ENCODE data around the gene PLPP3. TPM values are rescaled to one million over a fixed set of nuclear protein-coding genes. Genes with fewer than 3 reads are reported as not detected.

The PLPP3 gene
- total and polyA plus RNA-seq, 9 of the 15 experiments (the other 6 are each of a cell fraction or from before 2014, with no cell fraction given) = 0.07 to 0.54 (median 0.20) TPM

DNA sequence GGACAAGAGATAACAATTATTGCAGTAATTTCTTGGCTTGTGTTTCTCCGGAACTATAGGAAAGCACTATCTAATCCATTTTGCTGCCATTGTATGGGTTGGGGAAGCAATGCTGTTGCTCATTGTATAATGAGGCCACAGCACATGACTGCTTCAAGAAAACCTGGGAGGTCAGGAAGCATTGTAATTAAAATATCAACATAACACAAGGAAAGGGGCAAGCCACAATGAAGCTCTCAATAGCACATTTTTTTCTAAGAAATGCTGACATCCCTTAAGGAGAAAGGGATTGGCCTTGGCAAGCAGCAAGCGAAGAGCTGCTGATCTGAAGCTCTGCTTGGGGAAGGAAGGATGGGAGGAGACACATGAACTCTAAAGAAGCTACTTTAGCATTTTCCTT, 44.0 kb downstream of the PLPP3 start:
- Histone ChIP-seq H3K4me1 (replicated peaks in 1 of 2; ENCODE audit: control insufficient read depth in 2 of 2, insufficient read depth in 2 of 2, low read length in 2 of 2) (no peaks in the 10 kb centered on the region), H3K9me1 (ENCODE audit: control insufficient read depth, insufficient read depth, low read length) (no peaks in the 10 kb centered on the region), H3K36me3 (ENCODE audit: control insufficient read depth, insufficient read depth, low read length) (no peaks in the 10 kb centered on the region), H3K9me3 (replicated peaks; ENCODE audit: control insufficient read depth, insufficient read depth, low read depth, low read length) (no peaks in the 10 kb centered on the region), H3K4me2 (ENCODE audit: insufficient read depth, low read length) (no peak overlapping the region), H4K20me1 (replicated peaks; ENCODE audit: control insufficient read depth, insufficient read depth, low read length) (no peaks in the 10 kb centered on the region), H3K79me2 (ENCODE audit: control insufficient read depth, insufficient read depth, low read length) (no peaks in the 10 kb centered on the region), H3K27ac (ENCODE audit: extremely low read depth, low read depth, low read length) (no peak overlapping the region), H3K9ac (ENCODE audit: insufficient read depth in 1 of 2, low read depth in 2 of 2, low read length in 2 of 2) (no peak overlapping the region), H2AFZ (ENCODE audit: low read depth, low read length) (no peak overlapping the region), H3K4me3 (no peak overlapping the region), H3K27me3 (ENCODE audit: control insufficient read depth in 2 of 2, insufficient read depth in 2 of 2, low read length in 2 of 2) (peaks cover 0 to 5% of the 10 kb centered on the region in 2 experiments; a peak in 1 of 5 replicates)
- ChIA-PET CTCF (ENCODE audit: low intra/inter-chr PET ratio) (no interaction called here), POLR2A (interaction anchor here (1.4 kb wide), 1 partner anchor 18 kb away, joined by 6 read pairs; no protein-coding TSS in a partner anchor)
- ATAC-seq (no peak), FAIRE-seq (no peak), DNase-seq (ENCODE audit: extremely low read depth in 1 of 4, low spot score in 3 of 4) (no peak)
- no TSS peak for BruUV-seq (replicated peaks)
- in situ Hi-C loops (cut with MboI) (no loop called here), intact Hi-C loops (cut with micrococcal nuclease) (no loop called here)
- WGBS (ENCODE audit: insufficient coverage, low coverage, missing lambda C conversion rate) = 13% methylated on average over 2 of the region's 2 CpGs
- TF ChIP-seq NFE2 (IDR thresholded peaks at IDR 0.05; ENCODE audit: low read depth) (no peak), ILK (tag; IDR thresholded peaks at IDR 0.05; ENCODE audit: borderline replicate concordance, low read depth) (no peak), HDAC1 (IDR thresholded peaks at IDR 0.05) (no peak), ELF4 (CRISPR knock-in tag; IDR thresholded peaks at IDR 0.05) (no peak), TEAD2 (tag; IDR thresholded peaks at IDR 0.05) (no peak), ZNF134 (CRISPR knock-in tag; conservative IDR thresholded peaks at IDR 0.05) (no peak), SRSF7 (optimal IDR thresholded peaks at IDR 0.05; ENCODE audit: low read depth, low read length) (no peak), E2F3 (CRISPR knock-in tag; IDR thresholded peaks at IDR 0.05) (no peak), NRF1 (conservative IDR thresholded peaks at IDR 0.05 in 1 of 2, IDR thresholded peaks at IDR 0.05 in 1 of 2) (no peak), XRCC5 (IDR thresholded peaks at IDR 0.05; ENCODE audit: low read depth, low read length) (no peak), CBFA2T2 (conservative IDR thresholded peaks at IDR 0.05) (no peak), ZBTB1 (CRISPR knock-in tag; IDR thresholded peaks at IDR 0.05; ENCODE audit: borderline replicate concordance, low read depth) (no peak), KDM1A (IDR thresholded peaks at IDR 0.05) (no peak)
- TF ChIP-seq, protein P1, sequence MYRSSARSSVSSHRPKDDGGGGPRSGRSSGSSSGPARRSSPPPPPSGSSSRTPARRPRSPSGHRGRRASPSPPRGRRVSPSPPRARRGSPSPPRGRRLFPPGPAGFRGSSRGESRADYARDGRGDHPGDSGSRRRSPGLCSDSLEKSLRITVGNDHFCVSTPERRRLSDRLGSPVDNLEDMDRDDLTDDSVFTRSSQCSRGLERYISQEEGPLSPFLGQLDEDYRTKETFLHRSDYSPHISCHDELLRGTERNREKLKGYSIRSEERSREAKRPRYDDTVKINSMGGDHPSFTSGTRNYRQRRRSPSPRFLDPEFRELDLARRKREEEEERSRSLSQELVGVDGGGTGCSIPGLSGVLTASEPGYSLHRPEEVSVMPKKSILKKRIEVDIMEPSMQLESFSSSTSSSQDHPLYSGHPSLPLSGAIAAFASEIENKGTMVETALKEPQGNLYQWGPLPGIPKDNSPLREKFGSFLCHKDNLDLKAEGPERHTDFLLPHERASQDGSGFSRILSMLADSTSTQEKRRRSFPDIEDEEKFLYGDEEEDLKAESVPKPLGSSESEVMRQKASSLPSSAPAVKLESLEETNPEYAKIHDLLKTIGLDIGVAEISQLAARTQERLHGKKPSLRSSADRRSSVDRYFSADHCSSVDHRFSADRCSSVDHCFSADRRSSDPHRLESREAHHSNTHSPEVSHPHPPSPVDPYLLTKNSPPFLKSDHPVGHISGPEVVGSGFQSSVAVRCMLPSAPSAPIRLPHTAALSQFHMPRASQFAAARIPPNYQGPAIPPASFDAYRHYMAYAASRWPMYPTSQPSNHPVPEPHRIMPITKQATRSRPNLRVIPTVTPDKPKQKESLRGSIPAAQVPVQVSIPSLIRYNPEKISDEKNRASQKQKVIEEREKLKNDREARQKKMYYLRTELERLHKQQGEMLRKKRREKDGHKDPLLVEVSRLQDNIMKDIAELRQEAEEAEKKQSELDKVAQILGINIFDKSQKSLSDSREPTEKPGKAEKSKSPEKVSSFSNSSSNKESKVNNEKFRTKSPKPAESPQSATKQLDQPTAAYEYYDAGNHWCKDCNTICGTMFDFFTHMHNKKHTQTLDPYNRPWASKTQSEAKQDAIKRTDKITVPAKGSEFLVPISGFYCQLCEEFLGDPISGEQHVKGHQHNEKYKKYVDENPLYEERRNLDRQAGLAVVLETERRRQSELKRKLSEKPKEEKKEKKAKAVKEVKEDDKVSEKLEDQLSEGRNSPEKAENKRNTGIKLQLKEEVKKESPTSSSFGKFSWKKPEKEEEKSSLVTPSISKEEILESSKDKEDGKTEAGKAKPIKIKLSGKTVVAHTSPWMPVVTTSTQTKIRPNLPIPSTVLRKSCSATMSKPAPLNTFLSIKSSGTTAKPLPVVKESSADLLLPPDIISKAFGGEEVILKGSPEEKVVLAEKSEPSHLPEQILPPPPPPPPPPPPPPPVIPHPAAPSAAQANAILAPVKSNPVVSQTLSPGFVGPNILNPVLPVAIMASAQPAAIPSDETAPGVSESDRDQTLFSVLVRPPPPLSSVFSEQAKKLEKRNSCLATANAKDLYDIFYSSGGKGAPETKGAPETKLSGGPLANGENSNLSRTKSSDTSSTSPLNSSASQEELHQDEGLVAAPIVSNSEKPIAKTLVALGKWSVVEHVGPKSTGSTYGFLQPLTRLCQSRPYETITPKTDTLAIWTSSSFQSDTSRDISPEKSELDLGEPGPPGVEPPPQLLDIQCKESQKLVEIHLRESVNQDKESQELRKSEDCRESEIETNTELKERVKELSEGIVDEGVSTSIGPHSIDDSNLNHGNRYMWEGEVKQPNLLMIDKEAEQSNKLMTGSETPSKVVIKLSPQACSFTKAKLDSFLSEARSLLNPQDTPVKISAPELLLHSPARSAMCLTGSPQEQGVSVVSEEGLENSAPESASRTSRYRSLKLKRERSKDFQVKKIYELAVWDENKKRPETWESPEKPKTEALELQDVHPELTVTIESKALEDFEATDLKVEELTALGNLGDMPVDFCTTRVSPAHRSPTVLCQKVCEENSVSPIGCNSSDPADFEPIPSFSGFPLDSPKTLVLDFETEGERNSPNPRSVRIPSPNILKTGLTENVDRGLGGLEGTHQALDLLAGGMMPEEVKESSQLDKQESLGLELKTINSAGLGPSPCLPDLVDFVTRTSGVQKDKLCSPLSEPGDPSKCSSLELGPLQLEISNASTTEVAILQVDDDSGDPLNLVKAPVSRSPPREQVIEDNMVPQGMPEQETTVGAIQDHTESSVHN (IDR thresholded peaks at IDR 0.05; ENCODE audit: borderline replicate concordance in 1 of 2, low read depth in 1 of 2) = no peak
